ENCODE data around the gene LCNL1.

DNA sequence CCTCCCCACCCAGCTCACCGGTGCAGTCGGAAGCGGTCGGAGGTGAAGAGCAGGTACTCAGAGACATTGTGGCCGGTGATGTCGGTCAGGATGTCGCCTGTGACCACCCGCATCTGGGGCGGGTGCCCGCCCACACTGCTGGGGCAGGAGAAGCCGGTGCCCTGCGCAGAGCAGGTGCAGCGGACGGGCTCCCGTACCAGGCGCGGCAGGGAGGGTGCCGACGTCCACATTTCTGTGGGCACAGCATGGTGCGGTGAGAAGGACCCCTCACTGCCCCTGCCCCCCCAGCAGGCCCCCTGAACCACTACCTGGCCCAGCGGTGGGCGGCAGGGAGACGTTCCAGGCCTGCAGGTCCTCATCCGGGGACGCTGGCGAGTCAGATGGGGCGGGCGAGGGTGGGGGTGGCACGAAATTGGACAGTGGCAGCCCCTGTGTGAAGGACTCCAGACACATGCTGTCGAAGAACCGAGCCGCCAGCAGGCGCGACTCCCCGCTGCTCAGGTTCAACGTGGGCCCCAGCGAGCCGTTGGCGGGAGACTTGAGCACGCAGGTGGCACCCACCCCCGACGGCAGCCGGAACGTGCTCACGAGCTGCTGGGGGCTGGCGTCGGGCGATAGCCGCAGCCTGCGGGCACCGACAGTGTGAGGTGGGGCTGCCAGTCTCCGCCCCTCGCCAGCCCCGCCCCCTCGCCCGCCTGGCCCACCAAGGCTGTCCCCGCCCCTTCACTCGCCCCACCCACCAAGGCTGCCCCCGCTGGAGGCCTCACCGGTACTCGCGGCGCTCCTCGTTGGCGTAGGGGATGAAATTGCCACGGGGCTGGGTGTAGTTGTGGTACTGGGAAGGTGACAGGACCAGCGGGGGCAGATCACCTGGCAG, 30.1 kb downstream of the LCNL1 start:
- TF ChIP-seq CTCF (optimal IDR thresholded peaks at IDR 0.05 in 1 of 3, IDR thresholded peaks at IDR 0.05 in 1 of 3, conservative IDR thresholded peaks at IDR 0.05 in 1 of 3; ENCODE audit: extremely low read depth in 1 of 3, insufficient read depth in 2 of 3, low read length in 3 of 3) (no peak), EZH2 (IDR thresholded peaks at IDR 0.05; ENCODE audit: low read length) (no peak)
